Liver (tissue), 3 donors: ENCODE results near the gene ARID4A.

Source experiments
- GABPA ChIP-seq, 2 donors: IDR thresholded peaks in 1 of 2; conservative IDR thresholded peaks in 1 of 2; 2 replicates each; pipeline ENCODE4 v1.6.1; 2016; ENCODE audit warnings: antibody characterized with exemption in 2 of 2, mild to moderate bottlenecking in 1 of 2, moderate library complexity in 1 of 2
- TF ChIP-seq, protein P1 (sequence below): fragments of 150-350 bp; IDR thresholded peaks from 2 replicates; pipeline ENCODE4 v1.5.1; 2017; ENCODE audit warnings: improper control_type of control experiment, low read depth, low read length; ENCODE audit not compliant: missing input control
- donor health status: healthy.
- donor health status: healthy.

DNA sequence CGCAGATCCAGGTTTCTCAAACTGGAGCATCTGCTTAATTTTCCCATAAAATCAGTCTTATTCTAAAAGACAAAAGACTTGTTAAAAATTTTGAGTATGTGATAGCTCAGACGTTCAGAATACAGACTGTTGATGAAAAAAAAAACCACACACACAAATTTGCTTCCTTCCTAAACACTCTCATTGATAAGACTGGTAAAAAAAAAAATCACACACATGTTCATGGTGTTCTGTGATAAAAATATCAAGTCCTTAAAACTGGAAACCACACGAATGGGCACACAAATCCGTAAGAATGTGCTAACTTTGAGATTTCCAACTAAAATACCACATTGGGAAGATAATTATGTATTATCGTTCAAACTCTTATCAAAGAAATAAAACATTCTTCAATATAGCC lies 6.7 kb upstream of the ARID4A start:
- no peak for TF ChIP-seq GABPA (IDR thresholded peaks at IDR 0.05 in 1 of 2, conservative IDR thresholded peaks at IDR 0.05 in 1 of 2)
- TF ChIP-seq, protein P1, sequence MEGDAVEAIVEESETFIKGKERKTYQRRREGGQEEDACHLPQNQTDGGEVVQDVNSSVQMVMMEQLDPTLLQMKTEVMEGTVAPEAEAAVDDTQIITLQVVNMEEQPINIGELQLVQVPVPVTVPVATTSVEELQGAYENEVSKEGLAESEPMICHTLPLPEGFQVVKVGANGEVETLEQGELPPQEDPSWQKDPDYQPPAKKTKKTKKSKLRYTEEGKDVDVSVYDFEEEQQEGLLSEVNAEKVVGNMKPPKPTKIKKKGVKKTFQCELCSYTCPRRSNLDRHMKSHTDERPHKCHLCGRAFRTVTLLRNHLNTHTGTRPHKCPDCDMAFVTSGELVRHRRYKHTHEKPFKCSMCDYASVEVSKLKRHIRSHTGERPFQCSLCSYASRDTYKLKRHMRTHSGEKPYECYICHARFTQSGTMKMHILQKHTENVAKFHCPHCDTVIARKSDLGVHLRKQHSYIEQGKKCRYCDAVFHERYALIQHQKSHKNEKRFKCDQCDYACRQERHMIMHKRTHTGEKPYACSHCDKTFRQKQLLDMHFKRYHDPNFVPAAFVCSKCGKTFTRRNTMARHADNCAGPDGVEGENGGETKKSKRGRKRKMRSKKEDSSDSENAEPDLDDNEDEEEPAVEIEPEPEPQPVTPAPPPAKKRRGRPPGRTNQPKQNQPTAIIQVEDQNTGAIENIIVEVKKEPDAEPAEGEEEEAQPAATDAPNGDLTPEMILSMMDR: no peak
